Neuron (in vitro differentiated cells): ENCODE measurements around the gene ACCS.

Experiments
- H2AFZ ChIP-seq: one replicate; pipeline ENCODE4 v1.6.1; 2013; ENCODE audit warnings: low read depth, mild to moderate bottlenecking, inconsistent platforms, low read length, moderate library complexity
- H3K27me3 ChIP-seq: one replicate; pipeline ENCODE4 v1.6.1; 2013; ENCODE audit warnings: low read length; ENCODE audit not compliant: insufficient read depth
- H3K36me3 ChIP-seq: one replicate; pipeline ENCODE4 v1.6.1; 2013; ENCODE audit warnings: low read length; ENCODE audit not compliant: insufficient read depth
- H3K4me1 ChIP-seq: one replicate; pipeline ENCODE4 v1.6.1; 2013; ENCODE audit warnings: low read length; ENCODE audit not compliant: insufficient read depth
- H3K4me3 ChIP-seq: 2 replicates; pipeline ENCODE4 v1.5.1; 2013; ENCODE audit warnings: mild to moderate bottlenecking, low read length, moderate library complexity
- H3K9me3 ChIP-seq: one replicate; pipeline ENCODE4 v1.6.1; 2013; ENCODE audit warnings: low read length

ACCS gene

GRCh38 chr11:44065841-44066731 is at the start of gene ACCS:
Gene ACCS (plus strand): TSS chr11:44066270. CDS start chr11:44067628, 1,358 bp downstream.
- no peak within 1 kb of the TSS for H3K4me3 ChIP-seq
- no peaks in the 10 kb centered on the region for H3K36me3 ChIP-seq
- peaks cover 4% of the 10 kb centered on the region for H3K4me1 ChIP-seq
- H3K27me3 ChIP-seq, result peaks cover 44% of the 10 kb centered on the region
- H2AFZ ChIP-seq, result no peak within 1 kb of the TSS
- peaks cover 5% of the 10 kb centered on the region for H3K9me3 ChIP-seq

GRCh38 chr11:44016546-44017442 is 49.3 kb upstream of the ACCS start:
- H2AFZ ChIP-seq, result no peak overlapping the region
- no peak overlapping the region for H3K4me3 ChIP-seq
- H3K27me3 ChIP-seq, result no peaks in the 10 kb centered on the region
- no peaks in the 10 kb centered on the region for H3K9me3 ChIP-seq
- H3K36me3 ChIP-seq, result no peaks in the 10 kb centered on the region
- no peaks in the 10 kb centered on the region for H3K4me1 ChIP-seq

GRCh38 chr11:44017443-44018126 is 48.5 kb upstream of the ACCS start:
- H3K4me1 ChIP-seq, result no peaks in the 10 kb centered on the region

GRCh38 chr11:44018127-44018521 is 47.9 kb upstream of the ACCS start:
- no peaks in the 10 kb centered on the region for H3K4me1 ChIP-seq
- no peaks in the 10 kb centered on the region for H3K9me3 ChIP-seq
- H3K36me3 ChIP-seq, result no peaks in the 10 kb centered on the region
- no peaks in the 10 kb centered on the region for H3K27me3 ChIP-seq
- H2AFZ ChIP-seq, result no peak overlapping the region
- no peak overlapping the region for H3K4me3 ChIP-seq

More at GRCh38 chr11:44017443-44018126, 48.5 kb upstream of the ACCS start:
- H3K4me3 ChIP-seq, result no peak overlapping the region
- no peaks in the 10 kb centered on the region for H3K27me3 ChIP-seq
- no peaks in the 10 kb centered on the region for H3K36me3 ChIP-seq
- H2AFZ ChIP-seq, result no peak overlapping the region
- H3K9me3 ChIP-seq, result no peaks in the 10 kb centered on the region

GRCh38 chr11:44018829-44019228 is 47.2 kb upstream of the ACCS start:
- no peaks in the 10 kb centered on the region for H3K9me3 ChIP-seq
- no peaks in the 10 kb centered on the region for H3K27me3 ChIP-seq
- no peak overlapping the region for H2AFZ ChIP-seq
- no peaks in the 10 kb centered on the region for H3K4me1 ChIP-seq
- no peak overlapping the region for H3K4me3 ChIP-seq
- no peaks in the 10 kb centered on the region for H3K36me3 ChIP-seq

GRCh38 chr11:44024977-44025376 is 41.1 kb upstream of the ACCS start:
- H3K36me3 ChIP-seq, result no peaks in the 10 kb centered on the region
- H3K9me3 ChIP-seq, result no peaks in the 10 kb centered on the region
- no peak overlapping the region for H2AFZ ChIP-seq
- H3K27me3 ChIP-seq, result no peaks in the 10 kb centered on the region
- H3K4me1 ChIP-seq, result no peaks in the 10 kb centered on the region
- H3K4me3 ChIP-seq, result no peak overlapping the region

- no peak overlapping the region for H3K4me3 ChIP-seq
- no peak overlapping the region for H2AFZ ChIP-seq
- no peaks in the 10 kb centered on the region for H3K9me3 ChIP-seq
- no peaks in the 10 kb centered on the region for H3K36me3 ChIP-seq
- no peaks in the 10 kb centered on the region for H3K27me3 ChIP-seq
- peaks cover 7% of the 10 kb centered on the region for H3K4me1 ChIP-seq
Measured at GRCh38 chr11:44025727-44026126, 40.3 kb upstream of the ACCS start.

- Histone ChIP-seq H3K27me3 (no peaks in the 10 kb centered on the region), H2AFZ (no peak overlapping the region), H3K36me3 (no peaks in the 10 kb centered on the region), H3K4me3 (no peak overlapping the region), H3K9me3 (no peaks in the 10 kb centered on the region), H3K4me1 (peaks cover 12% of the 10 kb centered on the region)
Measured at GRCh38 chr11:44028401-44028800, 37.7 kb upstream of the ACCS start.

GRCh38 chr11:44028816-44029506 is 37.1 kb upstream of the ACCS start:
- Histone ChIP-seq H3K4me3 (no peak overlapping the region), H2AFZ (no peak overlapping the region), H3K4me1 (peaks cover 15% of the 10 kb centered on the region), H3K36me3 (no peaks in the 10 kb centered on the region), H3K27me3 (no peaks in the 10 kb centered on the region), H3K9me3 (no peaks in the 10 kb centered on the region)

GRCh38 chr11:44029507-44029845 is 36.6 kb upstream of the ACCS start:
- Histone ChIP-seq H3K4me1 (peaks cover 15% of the 10 kb centered on the region), H3K36me3 (no peaks in the 10 kb centered on the region), H3K9me3 (no peaks in the 10 kb centered on the region), H2AFZ (no peak overlapping the region), H3K27me3 (no peaks in the 10 kb centered on the region), H3K4me3 (no peak overlapping the region)

GRCh38 chr11:44029977-44030911 is 35.8 kb upstream of the ACCS start:
- H3K4me1 ChIP-seq, result peaks cover 15% of the 10 kb centered on the region
- H3K36me3 ChIP-seq, result no peaks in the 10 kb centered on the region
- no peak overlapping the region for H2AFZ ChIP-seq
- H3K27me3 ChIP-seq, result no peaks in the 10 kb centered on the region
- no peak overlapping the region for H3K4me3 ChIP-seq
- H3K9me3 ChIP-seq, result no peaks in the 10 kb centered on the region

GRCh38 chr11:44030996-44031395 is 35.1 kb upstream of the ACCS start:
- H3K4me3 ChIP-seq, result no peak overlapping the region
- H3K9me3 ChIP-seq, result no peaks in the 10 kb centered on the region
- no peaks in the 10 kb centered on the region for H3K27me3 ChIP-seq
- H2AFZ ChIP-seq, result no peak overlapping the region
- no peaks in the 10 kb centered on the region for H3K36me3 ChIP-seq
- peaks cover 15% of the 10 kb centered on the region for H3K4me1 ChIP-seq
